TTC549 (cell line): ENCODE data around the gene MOGAT2.
"Not testable (repeated sequence)": the region's sequence is repeated elsewhere in the genome, so short reads cannot be mapped to it uniquely, and the experiment has no call there.

Experiments
- FAIRE-seq: peaks from 2 replicates; lab custom pipeline; 2012; peaks lifted over from hg19 to GRCh38; lab: Jason Lieb, UNC

The MOGAT2 gene

GRCh38 chr11:75717608-75718418, at the start of gene MOGAT2:
Gene MOGAT2, plus strand, starts transcription at chr11:75717838. Its CDS starts 51 bp downstream, at chr11:75717889.
- FAIRE-seq: no peak

- FAIRE-seq: no peak
These were observed 49.0 kb upstream of the MOGAT2 start, which contains the start of gene MAP6 for GRCh38 chr11:75668451-75669297. Gene MAP6, minus strand, starts transcription at chr11:75669038. Its CDS starts 669 bp downstream, at chr11:75668369.

GRCh38 chr11:75673977-75674582, 43.6 kb upstream of the MOGAT2 start:
- no peak for FAIRE-seq

GRCh38 chr11:75677275-75677674, 40.4 kb upstream of the MOGAT2 start:
- no peak for FAIRE-seq

- FAIRE-seq: no peak
These were observed 39.7 kb upstream of the MOGAT2 start for GRCh38 chr11:75677909-75678308.

- FAIRE-seq: no peak
These were observed 38.9 kb upstream of the MOGAT2 start for GRCh38 chr11:75678620-75679259.

- FAIRE-seq: no peak
These were observed 38.1 kb upstream of the MOGAT2 start for GRCh38 chr11:75679566-75679965.

- FAIRE-seq: not testable (repeated sequence)
These were observed 33.8 kb upstream of the MOGAT2 start for GRCh38 chr11:75683856-75684255.

- no peak for FAIRE-seq
These were observed 27.6 kb upstream of the MOGAT2 start for GRCh38 chr11:75689863-75690609.

- no peak for FAIRE-seq
These were observed 25.8 kb upstream of the MOGAT2 start for GRCh38 chr11:75691804-75692203.

GRCh38 chr11:75697906-75698581, 19.6 kb upstream of the MOGAT2 start:
- no peak for FAIRE-seq

- no peak for FAIRE-seq
These were observed 16.7 kb upstream of the MOGAT2 start for GRCh38 chr11:75700940-75701339.

- FAIRE-seq: no peak
These were observed 13.9 kb upstream of the MOGAT2 start for GRCh38 chr11:75703695-75704237.

- FAIRE-seq: no peak
These were observed 12.1 kb upstream of the MOGAT2 start for GRCh38 chr11:75705541-75705940.

- FAIRE-seq: no peak
These were observed 11.3 kb upstream of the MOGAT2 start for GRCh38 chr11:75706260-75706729.

- no peak for FAIRE-seq
These were observed 3.4 kb upstream of the MOGAT2 start for GRCh38 chr11:75714211-75714610.

GRCh38 chr11:75715688-75716087, 1.9 kb upstream of the MOGAT2 start:
- FAIRE-seq: no peak

GRCh38 chr11:75716659-75717058, 979 bp upstream of the MOGAT2 start:
- FAIRE-seq: no peak

- no peak for FAIRE-seq
These were observed 1.0 kb downstream of the MOGAT2 start for GRCh38 chr11:75718419-75719339.
